MM.1S (cell line): Measurements from ENCODE around the gene PSMB11.

Experiments used
- DNase-seq: peaks from one replicate; pipeline ENCODE4 v3.0.0-alpha.2; 2015
- H2AFZ ChIP-seq: fragments of 300-600 bp; sonication (generic); 2 replicates; pipeline ENCODE4 v1.6.0; 2016; ENCODE audit warnings: antibody characterized with exemption, low read length
- H3F3A ChIP-seq: fragments of 300-600 bp; sonication (generic); 2 replicates; pipeline ENCODE4 v1.6.1; 2016; ENCODE audit warnings: mild to moderate bottlenecking, antibody characterized with exemption, low read length, moderate library complexity, mixed read lengths; ENCODE audit not compliant: insufficient read depth
- H3K27ac ChIP-seq: fragments of 300-600 bp; sonication (generic); 2 replicates; pipeline ENCODE4 v1.5.1; 2016; ENCODE audit warnings: mild to moderate bottlenecking, low read length
- H3K27me3 ChIP-seq: fragments of 300-600 bp; sonication (generic); replicated peaks from 2 replicates; pipeline ENCODE4 v1.6.0; 2016; ENCODE audit warnings: low read length; ENCODE audit not compliant: insufficient read depth
- H3K36me3 ChIP-seq: fragments of 300-600 bp; sonication (generic); replicated peaks from 2 replicates; pipeline ENCODE4 v1.6.1; 2016; ENCODE audit warnings: mild to moderate bottlenecking, low read length, mixed read lengths; ENCODE audit not compliant: insufficient read depth
- H3K4me1 ChIP-seq: fragments of 300-600 bp; sonication (generic); 2 replicates; pipeline ENCODE4 v1.6.1; 2016; ENCODE audit warnings: low read length, mixed read lengths
- H3K4me2 ChIP-seq: fragments of 300-600 bp; sonication (generic); 2 replicates; pipeline ENCODE4 v1.6.0; 2016; ENCODE audit warnings: low read depth, low read length
- H3K4me3 ChIP-seq: fragments of 300-600 bp; sonication (generic); 2 replicates; pipeline ENCODE4 v1.5.1; 2016; ENCODE audit warnings: low read length, mixed read lengths
- H3K79me2 ChIP-seq: fragments of 300-600 bp; sonication (generic); 2 replicates; pipeline ENCODE4 v1.6.1; 2016; ENCODE audit warnings: mixed run types, low read length, mixed read lengths
- H3K9ac ChIP-seq: fragments of 300-600 bp; sonication (generic); 2 replicates; pipeline ENCODE4 v1.6.1; 2016; ENCODE audit warnings: low read length, mixed read lengths
- H3K9me2 ChIP-seq: fragments of 300-600 bp; sonication (generic); replicated peaks from 2 replicates; pipeline ENCODE4 v1.6.1; 2016; ENCODE audit warnings: mild to moderate bottlenecking, low read length, mixed read lengths; ENCODE audit not compliant: insufficient read depth
- H3K9me3 ChIP-seq: fragments of 300-600 bp; sonication (generic); replicated peaks from 2 replicates; pipeline ENCODE4 v1.6.1; 2016; ENCODE audit warnings: mild to moderate bottlenecking, low read length, mixed read lengths; ENCODE audit not compliant: insufficient read depth
- H4K20me1 ChIP-seq: fragments of 300-600 bp; sonication (generic); 2 replicates; pipeline ENCODE4 v1.6.1; 2016; ENCODE audit warnings: mild to moderate bottlenecking, low read length, moderate library complexity, mixed read lengths; ENCODE audit not compliant: insufficient read depth
- EZH2 ChIP-seq: fragments of 300-600 bp; sonication (generic); optimal IDR thresholded peaks from 2 replicates; pipeline ENCODE3; 2017; ENCODE audit warnings: low read depth, mild to moderate bottlenecking, antibody characterized with exemption, low read length, mixed read lengths
- EZH2phosphoT487 ChIP-seq: fragments of 300-600 bp; sonication (generic); IDR thresholded peaks from 2 replicates; pipeline ENCODE4 v1.6.1; 2018; ENCODE audit warnings: antibody characterized with exemption, low read length
- TF ChIP-seq, protein P1 (sequence below): fragments of 300-600 bp; sonication (generic); IDR thresholded peaks from 2 replicates; pipeline ENCODE4 v1.5.1; 2016; ENCODE audit warnings: antibody characterized with exemption, low read length, mixed read lengths

Gene PSMB11, protein sequence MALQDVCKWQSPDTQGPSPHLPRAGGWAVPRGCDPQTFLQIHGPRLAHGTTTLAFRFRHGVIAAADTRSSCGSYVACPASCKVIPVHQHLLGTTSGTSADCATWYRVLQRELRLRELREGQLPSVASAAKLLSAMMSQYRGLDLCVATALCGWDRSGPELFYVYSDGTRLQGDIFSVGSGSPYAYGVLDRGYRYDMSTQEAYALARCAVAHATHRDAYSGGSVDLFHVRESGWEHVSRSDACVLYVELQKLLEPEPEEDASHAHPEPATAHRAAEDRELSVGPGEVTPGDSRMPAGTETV

GRCh38 chr14:23042162-23042965, at the start of gene PSMB11:
Gene PSMB11 (plus strand): TSS chr14:23042212. CDS start chr14:23042226, 14 bp downstream.
- no peak within 1 kb of the TSS for H3K9ac ChIP-seq
- no peaks in the 10 kb centered on the region for H3K9me2 ChIP-seq
- no peak within 1 kb of the TSS for H3K4me3 ChIP-seq
- DNase-seq, result no peak
- TF ChIP-seq, protein P1, sequence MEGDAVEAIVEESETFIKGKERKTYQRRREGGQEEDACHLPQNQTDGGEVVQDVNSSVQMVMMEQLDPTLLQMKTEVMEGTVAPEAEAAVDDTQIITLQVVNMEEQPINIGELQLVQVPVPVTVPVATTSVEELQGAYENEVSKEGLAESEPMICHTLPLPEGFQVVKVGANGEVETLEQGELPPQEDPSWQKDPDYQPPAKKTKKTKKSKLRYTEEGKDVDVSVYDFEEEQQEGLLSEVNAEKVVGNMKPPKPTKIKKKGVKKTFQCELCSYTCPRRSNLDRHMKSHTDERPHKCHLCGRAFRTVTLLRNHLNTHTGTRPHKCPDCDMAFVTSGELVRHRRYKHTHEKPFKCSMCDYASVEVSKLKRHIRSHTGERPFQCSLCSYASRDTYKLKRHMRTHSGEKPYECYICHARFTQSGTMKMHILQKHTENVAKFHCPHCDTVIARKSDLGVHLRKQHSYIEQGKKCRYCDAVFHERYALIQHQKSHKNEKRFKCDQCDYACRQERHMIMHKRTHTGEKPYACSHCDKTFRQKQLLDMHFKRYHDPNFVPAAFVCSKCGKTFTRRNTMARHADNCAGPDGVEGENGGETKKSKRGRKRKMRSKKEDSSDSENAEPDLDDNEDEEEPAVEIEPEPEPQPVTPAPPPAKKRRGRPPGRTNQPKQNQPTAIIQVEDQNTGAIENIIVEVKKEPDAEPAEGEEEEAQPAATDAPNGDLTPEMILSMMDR, result no peak
- no peak for TF ChIP-seq EZH2phosphoT487
- TF ChIP-seq EZH2, result no peak
- H4K20me1 ChIP-seq, result no peaks in the 10 kb centered on the region
- no peak within 1 kb of the TSS for H3K4me2 ChIP-seq
- no peaks in the 10 kb centered on the region for H3K79me2 ChIP-seq
- no peak within 1 kb of the TSS for H3K27ac ChIP-seq
- H3K4me1 ChIP-seq, result no peaks in the 10 kb centered on the region
- no peaks in the 10 kb centered on the region for H3K9me3 ChIP-seq
- no peaks in the 10 kb centered on the region for H3F3A ChIP-seq
- no peak within 1 kb of the TSS for H2AFZ ChIP-seq
- no peaks in the 10 kb centered on the region for H3K36me3 ChIP-seq
- no peaks in the 10 kb centered on the region for H3K27me3 ChIP-seq

DNA sequence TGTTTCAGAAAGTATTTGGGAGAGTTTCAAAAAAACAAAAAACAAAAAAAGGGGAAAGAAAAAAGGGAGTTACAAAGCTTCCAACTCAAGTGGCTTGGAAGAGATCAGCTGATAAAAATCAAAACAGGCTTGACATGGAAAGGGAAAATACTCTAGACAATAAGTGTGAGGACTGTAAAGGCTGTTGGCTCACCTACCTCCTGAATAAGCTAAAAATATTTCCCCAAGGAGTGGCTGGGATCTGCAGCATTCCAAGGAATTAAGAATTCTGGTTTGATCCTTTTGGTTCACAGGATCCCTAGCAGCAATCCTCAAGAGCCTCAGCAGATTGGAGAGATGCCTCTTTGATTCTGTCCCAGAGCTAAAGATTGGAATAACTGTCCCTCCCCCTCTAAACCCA, 48.5 kb upstream of the PSMB11 start:
- H2AFZ ChIP-seq, result no peak overlapping the region
- H3K9me3 ChIP-seq, result no peaks in the 10 kb centered on the region
- no peak for DNase-seq
- no peak overlapping the region for H3K27ac ChIP-seq
- no peaks in the 10 kb centered on the region for H3K4me1 ChIP-seq
- H3K79me2 ChIP-seq, result no peaks in the 10 kb centered on the region
- no peaks in the 10 kb centered on the region for H3K27me3 ChIP-seq
- H3K36me3 ChIP-seq, result no peaks in the 10 kb centered on the region
- no peaks in the 10 kb centered on the region for H3F3A ChIP-seq
- H4K20me1 ChIP-seq, result no peaks in the 10 kb centered on the region
- H3K4me2 ChIP-seq, result no peak overlapping the region
- H3K9ac ChIP-seq, result no peak overlapping the region
- TF ChIP-seq EZH2, result no peak
- TF ChIP-seq EZH2phosphoT487, result no peak
- TF ChIP-seq, protein P1, result no peak
- no peak overlapping the region for H3K4me3 ChIP-seq
- no peaks in the 10 kb centered on the region for H3K9me2 ChIP-seq

GRCh38 chr14:22994762-22995275, 47.2 kb upstream of the PSMB11 start:
- Histone ChIP-seq H4K20me1 (no peaks in the 10 kb centered on the region), H3K9me2 (no peaks in the 10 kb centered on the region), H3K4me3 (no peak overlapping the region), H3K79me2 (no peaks in the 10 kb centered on the region), H3F3A (no peaks in the 10 kb centered on the region), H3K36me3 (no peaks in the 10 kb centered on the region), H3K4me2 (no peak overlapping the region), H3K9me3 (no peaks in the 10 kb centered on the region), H3K4me1 (no peaks in the 10 kb centered on the region), H2AFZ (no peak overlapping the region), H3K27me3 (no peaks in the 10 kb centered on the region), H3K9ac (no peak overlapping the region), H3K27ac (no peak overlapping the region)
- TF ChIP-seq, protein P1, result peak; percentile 35
- no peak for TF ChIP-seq EZH2
- TF ChIP-seq EZH2phosphoT487, result no peak
- no peak for DNase-seq
